OCI-LY1 (cell line): ENCODE data around the gene GLUD1.

Experiments used
- EZH2 ChIP-seq: fragments of 200-600 bp; sonication (generic), shearing (Covaris generic); IDR thresholded peaks from 2 replicates; pipeline ENCODE4 v1.8.0; 2017; ENCODE audit warnings: borderline replicate concordance, mixed run types, mild to moderate bottlenecking, antibody characterized with exemption, low read length, moderate library complexity, mixed read lengths
- TF ChIP-seq, protein P1 (sequence below): fragments of 200-600 bp; sonication (generic), shearing (Covaris generic); IDR thresholded peaks from 2 replicates; pipeline ENCODE4 v1.5.1; 2017; ENCODE audit warnings: mild to moderate bottlenecking, antibody characterized with exemption, low read length, moderate library complexity, mixed read lengths

DNA sequence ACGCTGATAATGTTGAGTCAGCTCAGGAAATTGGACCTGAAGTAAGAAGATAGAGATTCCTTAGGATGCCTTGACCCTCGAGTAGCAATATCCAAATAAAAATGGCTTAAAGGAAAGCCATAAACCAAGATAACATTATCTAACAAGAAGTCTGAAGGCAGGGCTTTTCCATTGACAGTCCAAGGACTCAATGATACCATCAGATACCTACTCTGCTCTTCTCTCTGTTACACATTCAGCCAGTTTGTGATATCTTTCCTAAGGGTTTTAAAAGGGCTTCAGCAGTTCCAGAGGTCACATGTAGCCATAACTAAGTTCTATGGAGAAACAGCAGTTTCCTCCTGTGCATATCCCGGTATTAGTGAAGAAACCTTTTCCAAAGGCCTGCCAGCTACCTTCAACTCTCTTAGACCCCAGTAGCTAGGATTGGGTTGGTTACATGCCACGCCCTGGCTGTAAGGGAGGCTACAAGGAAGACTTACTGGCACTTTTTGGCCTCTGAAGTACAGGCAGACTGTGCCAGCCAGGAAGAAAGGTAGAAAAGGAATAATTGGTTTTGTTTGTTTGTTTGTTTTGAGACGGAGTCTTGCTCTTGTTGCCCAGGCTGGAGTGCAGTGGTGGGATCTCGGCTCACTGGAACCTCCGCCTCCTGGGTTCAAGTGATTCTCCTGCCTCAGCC, 10.9 kb upstream of the GLUD1 start:
- TF ChIP-seq, protein P1, sequence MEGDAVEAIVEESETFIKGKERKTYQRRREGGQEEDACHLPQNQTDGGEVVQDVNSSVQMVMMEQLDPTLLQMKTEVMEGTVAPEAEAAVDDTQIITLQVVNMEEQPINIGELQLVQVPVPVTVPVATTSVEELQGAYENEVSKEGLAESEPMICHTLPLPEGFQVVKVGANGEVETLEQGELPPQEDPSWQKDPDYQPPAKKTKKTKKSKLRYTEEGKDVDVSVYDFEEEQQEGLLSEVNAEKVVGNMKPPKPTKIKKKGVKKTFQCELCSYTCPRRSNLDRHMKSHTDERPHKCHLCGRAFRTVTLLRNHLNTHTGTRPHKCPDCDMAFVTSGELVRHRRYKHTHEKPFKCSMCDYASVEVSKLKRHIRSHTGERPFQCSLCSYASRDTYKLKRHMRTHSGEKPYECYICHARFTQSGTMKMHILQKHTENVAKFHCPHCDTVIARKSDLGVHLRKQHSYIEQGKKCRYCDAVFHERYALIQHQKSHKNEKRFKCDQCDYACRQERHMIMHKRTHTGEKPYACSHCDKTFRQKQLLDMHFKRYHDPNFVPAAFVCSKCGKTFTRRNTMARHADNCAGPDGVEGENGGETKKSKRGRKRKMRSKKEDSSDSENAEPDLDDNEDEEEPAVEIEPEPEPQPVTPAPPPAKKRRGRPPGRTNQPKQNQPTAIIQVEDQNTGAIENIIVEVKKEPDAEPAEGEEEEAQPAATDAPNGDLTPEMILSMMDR = no peak
- TF ChIP-seq EZH2 = no peak
